GM19397 (cell line): Measurements from ENCODE around the gene UPK1A.
"Not testable (repeated sequence)": the region's sequence is repeated elsewhere in the genome, so short reads cannot be mapped to it uniquely, and the experiment has no call there.

Experiments
- ATAC-seq: cut with Tn5 transposase; IDR thresholded peaks from one replicate; pipeline ENCODE4 v1.9.1; 2021; ENCODE audit warnings: mild to moderate bottlenecking, moderate library complexity; ENCODE audit not compliant: unreplicated experiment

Gene UPK1A

GRCh38 chr19:35689836-35690235, 23.5 kb downstream of the UPK1A start:
- no peak for ATAC-seq

- ATAC-seq: not testable (repeated sequence)
Measured at GRCh38 chr19:35691106-35691505, 24.8 kb downstream of the UPK1A start.

GRCh38 chr19:35692010-35692409, 25.7 kb downstream of the UPK1A start:
- no peak for ATAC-seq

GRCh38 chr19:35693422-35693821, 27.1 kb downstream of the UPK1A start:
- ATAC-seq: peak; percentile 21

- ATAC-seq: peak; percentile 85
Measured at GRCh38 chr19:35693835-35694599, 27.7 kb downstream of the UPK1A start.

GRCh38 chr19:35695895-35696422, 29.6 kb downstream of the UPK1A start:
- no peak for ATAC-seq

GRCh38 chr19:35696835-35697234, 30.5 kb downstream of the UPK1A start:
- no peak for ATAC-seq

- ATAC-seq: peak; percentile 95
Measured at GRCh38 chr19:35702223-35703012, 36.1 kb downstream of the UPK1A start.

- no peak for ATAC-seq
Measured at GRCh38 chr19:35703343-35703742, 37.0 kb downstream of the UPK1A start.

GRCh38 chr19:35704218-35704617, 37.9 kb downstream of the UPK1A start, which contains the start of gene ZBTB32:
ZBTB32 (plus strand) TSS chr19:35704558; CDS start chr19:35714627, 10,069 bp downstream.
- no peak for ATAC-seq

- ATAC-seq: no peak
Measured at GRCh38 chr19:35708391-35708790, 42.1 kb downstream of the UPK1A start.

GRCh38 chr19:35710784-35711723, 44.7 kb downstream of the UPK1A start:
- ATAC-seq: peak; percentile 33

GRCh38 chr19:35712567-35713505, 46.5 kb downstream of the UPK1A start:
- ATAC-seq: no peak

GRCh38 chr19:35713506-35713850, 47.2 kb downstream of the UPK1A start:
- ATAC-seq: no peak

- ATAC-seq: no peak
Measured at GRCh38 chr19:35713904-35714495, 47.7 kb downstream of the UPK1A start.

- no peak for ATAC-seq
Measured at GRCh38 chr19:35714601-35715354, 48.5 kb downstream of the UPK1A start.

- ATAC-seq: no peak
Measured at GRCh38 chr19:35715355-35715809, 49.1 kb downstream of the UPK1A start.

- ATAC-seq: no peak
Measured at GRCh38 chr19:35715981-35716800, 49.9 kb downstream of the UPK1A start.
